ENCODE data around the gene STK32C.
"Not testable (repeated sequence)": the region's sequence is repeated elsewhere in the genome, so short reads cannot be mapped to it uniquely, and the experiment has no call there.

Gene STK32C

GRCh38 chr10:132300582-132300981 lies 7.2 kb downstream of the STK32C start:
- no peak for DNase-seq

GRCh38 chr10:132299371-132300336 lies 8.1 kb downstream of the STK32C start:
- no peak for DNase-seq

- no peak for DNase-seq
Observed at GRCh38 chr10:132298038-132298881, 9.5 kb downstream of the STK32C start.

GRCh38 chr10:132297526-132297925 lies 10.2 kb downstream of the STK32C start:
- DNase-seq, result no peak

GRCh38 chr10:132296666-132297443 lies 10.9 kb downstream of the STK32C start:
- DNase-seq, result no peak

- not testable (repeated sequence) for DNase-seq
Observed at GRCh38 chr10:132295481-132295880, 12.3 kb downstream of the STK32C start.

GRCh38 chr10:132294561-132295318 lies 13.0 kb downstream of the STK32C start:
- DNase-seq, result no peak

- no peak for DNase-seq
Observed at GRCh38 chr10:132293813-132294520, 13.8 kb downstream of the STK32C start.

GRCh38 chr10:132293201-132293812 lies 14.4 kb downstream of the STK32C start:
- no peak for DNase-seq

- peak; percentile 13 for DNase-seq
Observed at GRCh38 chr10:132292287-132293200, 15.2 kb downstream of the STK32C start.

GRCh38 chr10:132291826-132292225 lies 15.9 kb downstream of the STK32C start:
- DNase-seq, result peak; percentile 14

GRCh38 chr10:132290631-132291030 lies 17.1 kb downstream of the STK32C start:
- peak; percentile 12 for DNase-seq

- no peak for DNase-seq
Observed at GRCh38 chr10:132289439-132289838, 18.3 kb downstream of the STK32C start.

- DNase-seq, result no peak
Observed at GRCh38 chr10:132283604-132284382, 24.0 kb downstream of the STK32C start.

- no peak for DNase-seq
Observed at GRCh38 chr10:132282667-132283603, 24.8 kb downstream of the STK32C start.

- no peak for DNase-seq
Observed at GRCh38 chr10:132281915-132282666, 25.7 kb downstream of the STK32C start.

- DNase-seq, result no peak
Observed at GRCh38 chr10:132280646-132281074, 27.1 kb downstream of the STK32C start.
